GM21360 (cell line): ENCODE results near the gene MTUS2.

Source experiments
- ATAC-seq: cut with Tn5 transposase; IDR thresholded peaks from one replicate; pipeline ENCODE4 v1.9.1; 2021; ENCODE audit warnings: mild to moderate bottlenecking, moderate library complexity; ENCODE audit not compliant: unreplicated experiment

Gene MTUS2

DNA sequence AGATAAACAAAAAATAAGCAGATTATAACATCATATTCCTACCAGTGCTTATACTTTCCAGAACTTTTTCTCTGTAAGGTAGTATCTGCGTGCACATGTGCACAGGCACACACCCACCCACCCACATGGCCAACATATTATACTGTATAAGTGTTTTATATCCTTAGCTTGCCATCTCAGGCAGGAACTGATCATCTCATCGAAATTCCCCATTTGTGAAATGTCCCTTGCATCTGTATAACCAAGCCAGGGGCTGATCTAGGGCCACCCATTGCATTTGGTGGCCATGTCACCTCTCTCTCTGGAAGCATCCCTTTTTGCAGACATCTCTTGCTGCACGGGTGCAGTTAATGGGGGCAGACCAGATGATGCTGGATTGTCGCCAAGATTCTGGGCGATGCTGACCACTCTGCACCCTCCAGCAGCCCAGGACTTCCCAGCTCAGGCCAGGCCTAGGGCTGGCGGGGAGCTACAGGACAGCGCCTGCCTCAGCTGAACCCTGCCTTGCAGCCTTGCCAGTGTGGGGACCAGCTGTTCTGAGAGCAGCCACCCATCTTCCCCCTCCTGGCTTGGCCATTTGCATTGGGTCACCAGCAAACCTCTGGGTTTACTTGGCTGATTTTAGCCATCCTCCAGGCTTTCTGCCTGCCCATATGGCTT is 679.5 kb downstream of the MTUS2 start:
- no peak for ATAC-seq

DNA sequence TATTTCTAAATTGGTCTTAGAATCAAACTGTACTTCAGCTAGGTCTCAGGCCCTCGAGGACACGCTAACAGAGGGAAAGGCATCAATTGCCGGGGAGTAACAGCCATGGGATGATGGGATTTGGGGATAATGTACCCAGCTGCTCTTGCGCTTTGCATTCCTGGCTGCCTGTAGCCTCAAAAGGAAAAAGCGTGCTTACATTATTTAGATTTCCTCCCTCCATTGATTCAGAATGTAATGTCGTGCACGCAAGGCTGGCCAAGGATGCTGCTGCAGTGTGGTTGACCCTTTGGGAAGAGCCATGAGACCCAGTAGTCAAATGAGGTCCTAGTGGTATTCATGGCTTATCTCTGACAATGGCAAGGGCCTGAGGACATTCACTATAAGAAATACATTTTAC is 680.2 kb downstream of the MTUS2 start:
- ATAC-seq, result no peak

DNA sequence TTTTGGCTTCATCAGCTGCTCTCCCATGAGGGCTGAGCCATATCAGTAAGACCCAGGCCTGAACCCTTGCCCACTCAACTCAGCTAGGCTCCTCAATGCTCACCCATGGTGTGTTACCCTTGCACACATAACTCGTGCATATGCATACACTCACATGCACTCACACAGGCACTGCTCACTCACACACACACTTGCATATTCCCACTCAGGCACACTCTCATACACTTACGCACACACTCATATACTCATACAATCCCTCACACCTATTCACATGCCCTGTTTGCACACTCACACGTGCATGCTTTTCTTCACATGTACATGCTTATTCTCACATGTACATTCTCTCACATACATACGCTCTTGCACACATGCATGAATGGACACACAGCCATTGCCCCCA is 681.5 kb downstream of the MTUS2 start:
- no peak for ATAC-seq

DNA sequence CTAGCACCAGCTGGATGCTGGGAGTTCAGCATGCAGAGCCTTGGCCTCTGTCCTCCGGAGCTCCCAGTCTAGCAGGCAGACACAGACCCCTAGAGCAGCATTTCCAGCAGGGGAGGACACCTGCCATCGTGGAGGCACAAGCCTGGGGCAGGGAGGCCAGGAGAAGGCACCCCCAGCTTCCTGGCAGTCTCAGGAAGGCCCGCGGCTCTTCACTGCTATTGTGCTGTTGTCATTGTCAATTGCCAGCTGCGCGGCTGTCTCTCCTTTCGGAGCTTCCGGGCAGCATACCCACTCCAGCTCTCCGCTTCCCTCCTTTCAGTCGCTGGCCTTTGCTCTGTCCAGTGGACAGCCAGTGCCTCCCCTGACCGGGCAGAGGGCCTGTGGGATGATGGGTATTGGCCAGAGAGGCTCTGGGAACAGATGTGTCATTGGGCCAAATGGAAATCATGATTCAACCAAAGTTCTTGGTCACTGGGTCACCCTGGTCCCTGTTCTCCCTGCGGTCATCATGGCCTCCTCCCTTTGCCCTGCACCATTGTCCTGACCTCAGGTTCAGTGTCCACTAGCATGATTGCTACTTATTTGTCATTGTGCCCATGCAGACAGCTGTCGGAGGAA is 682.4 kb downstream of the MTUS2 start:
- ATAC-seq, result no peak

DNA sequence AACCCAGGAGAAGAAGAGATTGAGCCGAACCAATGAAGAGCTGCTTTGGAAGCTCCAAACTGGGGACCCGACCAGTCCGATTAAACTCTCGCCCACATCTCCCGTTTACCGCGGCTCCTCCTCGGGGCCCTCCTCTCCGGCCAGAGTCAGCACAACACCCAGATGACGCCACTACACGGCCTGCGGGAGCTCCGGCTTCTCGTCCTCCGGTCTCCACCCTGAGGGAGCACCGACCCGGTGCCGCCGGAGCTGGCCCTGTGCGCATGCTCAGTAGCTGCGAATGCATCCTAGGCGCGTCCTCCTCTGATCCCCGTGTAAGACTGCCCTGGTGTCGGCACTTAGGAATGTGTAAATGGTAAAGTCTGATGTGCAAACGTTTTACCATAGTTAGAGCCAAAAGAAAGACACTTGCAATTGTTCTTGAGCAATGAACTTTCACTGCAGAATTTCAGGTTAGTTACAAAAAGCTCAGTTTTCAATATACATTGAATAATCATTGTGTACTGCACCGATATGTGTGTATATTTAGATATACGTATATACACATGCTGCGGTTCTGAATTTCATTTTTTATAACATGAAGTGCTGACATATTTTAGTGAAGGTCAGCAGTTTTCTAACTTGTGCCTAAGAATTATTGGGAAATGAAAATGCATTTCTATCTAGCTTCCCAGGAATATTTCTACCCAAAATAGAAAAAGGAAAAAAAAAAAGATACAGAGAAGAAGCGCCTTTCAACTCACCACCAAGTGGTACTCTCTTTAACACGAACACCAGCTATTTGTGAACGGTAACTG is 683.1 kb downstream of the MTUS2 start:
- no peak for ATAC-seq

DNA sequence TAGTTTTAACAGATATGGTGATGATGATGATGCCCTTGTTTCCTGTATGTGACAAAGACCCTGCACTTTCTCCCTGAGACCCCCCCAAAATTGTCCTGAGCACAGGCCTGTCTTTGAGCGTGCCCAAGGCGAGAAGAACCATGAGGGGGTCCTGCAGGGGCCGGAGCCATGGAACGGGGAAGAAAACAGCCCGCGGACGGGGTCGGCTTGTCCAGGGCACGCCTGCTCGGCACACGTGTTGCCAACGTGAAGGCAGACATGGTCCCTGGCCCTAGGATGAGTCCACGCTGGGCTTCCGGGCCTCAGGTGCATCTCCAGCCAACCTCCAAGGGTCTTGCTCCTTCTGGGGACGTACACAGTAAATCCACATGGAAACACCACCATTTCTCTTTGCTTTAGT is 684.6 kb downstream of the MTUS2 start:
- ATAC-seq, result no peak

DNA sequence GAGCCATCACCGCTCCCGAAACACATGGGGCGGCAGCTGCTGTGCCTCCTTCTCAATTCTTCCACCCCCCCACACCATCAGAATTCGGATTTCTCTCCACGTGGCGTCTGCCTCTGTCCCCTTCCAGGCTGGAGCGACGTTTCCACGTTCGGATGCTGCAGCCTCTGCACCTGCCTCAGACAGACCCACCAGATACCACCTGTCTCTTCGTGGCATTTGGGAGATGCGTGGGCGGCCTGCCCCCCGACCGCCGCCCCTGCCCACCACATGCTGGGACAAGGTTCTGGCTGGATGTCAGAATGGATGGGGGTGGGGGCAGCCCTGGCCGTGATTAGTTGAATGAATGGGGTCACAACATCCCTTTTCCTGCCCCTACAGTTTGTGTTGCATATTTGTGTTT is 685.4 kb downstream of the MTUS2 start:
- no peak for ATAC-seq

DNA sequence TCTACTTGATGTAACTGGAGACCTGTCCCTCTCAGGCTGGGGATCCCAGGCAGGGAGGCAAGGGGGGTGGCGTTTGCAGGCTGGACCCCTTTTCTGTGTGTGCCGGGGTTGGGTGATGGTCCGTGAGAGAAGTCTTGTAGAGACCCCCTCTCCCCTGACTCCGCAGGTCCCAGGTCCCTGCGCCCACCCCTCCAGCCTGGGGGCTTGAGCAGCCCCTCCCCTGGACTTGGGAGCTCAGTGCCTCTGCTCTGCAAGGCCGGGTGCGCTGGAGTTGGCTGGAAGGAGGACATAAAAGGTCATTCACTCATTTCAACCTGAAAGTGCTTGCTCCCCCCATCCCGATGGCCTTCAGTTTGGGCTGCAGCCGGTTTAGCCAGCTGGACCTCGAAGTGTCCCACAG is 685.8 kb downstream of the MTUS2 start:
- no peak for ATAC-seq

DNA sequence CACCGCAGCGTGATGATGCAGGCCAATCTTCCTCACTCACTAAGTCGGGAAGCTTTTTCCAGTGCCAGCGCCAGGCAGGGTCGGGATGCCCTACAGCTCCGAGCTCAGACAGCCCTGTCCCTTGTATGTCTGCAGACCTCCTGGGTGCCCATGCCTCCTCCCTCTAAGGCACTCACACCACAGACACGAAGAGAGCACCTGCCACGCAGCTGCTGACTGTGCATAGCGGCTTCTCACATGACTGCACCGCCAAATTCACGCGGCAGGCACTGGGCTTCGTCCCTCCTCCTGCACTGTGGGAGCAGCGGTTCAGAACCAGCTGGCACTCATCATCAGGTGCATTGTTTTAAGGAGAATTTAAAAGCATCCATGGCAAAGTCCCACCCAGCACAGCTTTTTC is 687.2 kb downstream of the MTUS2 start:
- no peak for ATAC-seq

DNA sequence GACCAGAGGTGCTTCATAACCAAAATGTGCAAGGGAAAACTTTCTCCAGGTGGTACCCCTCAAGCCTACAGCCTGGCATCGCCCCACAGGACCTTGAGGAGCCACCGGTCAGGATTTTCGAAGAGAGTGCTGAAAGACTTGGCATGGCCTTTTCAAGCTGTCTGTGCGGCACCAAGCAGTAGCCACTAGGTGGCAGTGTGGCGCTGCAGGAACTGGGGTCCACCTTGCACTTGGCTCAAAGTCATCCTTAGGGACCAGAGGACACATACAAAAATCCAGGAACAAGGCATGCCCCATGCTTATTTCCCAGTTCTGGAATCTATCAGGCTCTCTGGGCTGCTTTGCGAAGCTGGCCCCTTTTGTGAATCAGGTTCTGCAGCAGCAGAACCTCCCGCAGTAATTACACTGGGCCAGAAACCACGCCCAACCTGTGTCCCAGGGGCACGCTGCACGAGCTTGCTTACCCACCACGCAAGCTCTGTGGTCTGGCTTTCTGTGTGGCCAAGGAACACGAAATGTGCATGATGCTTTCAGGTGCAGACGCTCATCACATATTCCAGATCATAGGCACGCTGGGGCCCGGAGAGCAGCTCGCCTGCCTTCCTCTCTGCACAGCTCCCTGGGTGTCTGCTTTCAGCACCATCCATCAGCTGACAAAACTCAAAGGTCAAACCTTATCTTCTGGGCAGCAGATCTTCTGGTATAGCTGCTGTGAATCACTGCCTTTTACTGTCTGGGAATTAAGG is 688.2 kb downstream of the MTUS2 start:
- no peak for ATAC-seq

DNA sequence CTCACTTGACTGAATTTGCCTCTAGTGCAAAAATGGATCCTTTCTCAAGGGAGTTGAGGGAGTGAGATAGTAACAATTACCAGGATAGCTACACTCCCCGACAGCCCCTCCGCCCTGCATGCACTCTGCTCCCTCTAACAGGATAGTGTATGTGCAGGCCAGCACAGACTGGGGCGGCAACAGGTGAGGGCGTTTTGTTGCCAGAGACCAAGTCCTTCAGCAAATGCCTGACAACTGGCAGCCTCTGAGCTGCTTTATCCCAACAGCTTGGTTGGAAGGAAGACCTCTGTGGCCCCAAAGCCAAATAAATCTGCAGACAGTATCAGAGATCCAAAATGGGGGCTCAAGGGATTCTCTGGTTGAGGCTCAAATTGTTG is 688.7 kb downstream of the MTUS2 start:
- ATAC-seq, result no peak

DNA sequence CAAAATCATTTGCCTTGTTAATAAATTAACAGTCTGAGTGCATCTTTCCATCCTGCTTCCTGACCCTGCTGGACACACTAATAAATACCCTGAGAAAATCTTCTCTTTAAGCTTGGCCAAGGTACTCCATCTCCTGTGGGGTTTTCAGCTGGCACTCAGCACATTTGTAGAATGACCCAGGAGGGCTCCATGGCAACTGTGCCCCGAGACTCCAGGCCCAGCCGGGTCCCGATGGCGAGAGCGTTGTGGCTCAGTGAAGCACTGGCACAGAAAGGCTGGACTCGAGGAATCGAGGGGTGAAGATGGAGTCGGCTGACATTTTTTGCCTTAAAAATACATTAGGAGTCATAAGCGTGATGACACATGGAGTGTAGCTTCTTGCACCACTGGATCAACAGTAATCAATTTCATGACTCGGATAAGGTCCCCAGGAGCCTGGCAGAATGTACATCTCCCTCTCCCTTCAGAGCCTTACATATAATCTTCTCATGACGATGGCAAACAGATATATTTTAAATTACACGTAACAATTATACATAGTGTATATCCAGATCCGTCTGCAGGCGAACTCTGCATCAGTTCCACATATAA is 690.0 kb downstream of the MTUS2 start:
- no peak for ATAC-seq

DNA sequence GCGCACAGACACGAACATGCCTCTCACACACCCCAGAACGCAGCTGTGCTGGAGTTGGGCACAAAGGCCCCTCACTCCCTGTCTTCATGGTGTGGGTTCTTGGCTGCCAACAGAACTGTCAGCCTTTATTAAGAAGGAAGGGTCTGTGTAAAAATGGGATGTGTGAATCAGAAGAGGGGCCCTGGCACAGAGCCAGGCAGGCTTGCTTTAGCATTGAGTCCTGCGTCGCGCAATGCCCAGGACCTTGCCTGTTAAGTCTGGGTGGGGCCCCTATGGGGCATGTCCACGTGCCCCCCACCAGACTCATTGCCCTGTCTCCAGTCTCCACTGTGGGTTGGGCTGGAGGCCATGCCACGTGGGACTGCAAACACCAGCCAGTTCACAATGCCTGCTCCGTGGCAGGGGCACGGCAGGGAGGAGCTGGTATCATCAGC is 690.5 kb downstream of the MTUS2 start:
- ATAC-seq, result no peak

DNA sequence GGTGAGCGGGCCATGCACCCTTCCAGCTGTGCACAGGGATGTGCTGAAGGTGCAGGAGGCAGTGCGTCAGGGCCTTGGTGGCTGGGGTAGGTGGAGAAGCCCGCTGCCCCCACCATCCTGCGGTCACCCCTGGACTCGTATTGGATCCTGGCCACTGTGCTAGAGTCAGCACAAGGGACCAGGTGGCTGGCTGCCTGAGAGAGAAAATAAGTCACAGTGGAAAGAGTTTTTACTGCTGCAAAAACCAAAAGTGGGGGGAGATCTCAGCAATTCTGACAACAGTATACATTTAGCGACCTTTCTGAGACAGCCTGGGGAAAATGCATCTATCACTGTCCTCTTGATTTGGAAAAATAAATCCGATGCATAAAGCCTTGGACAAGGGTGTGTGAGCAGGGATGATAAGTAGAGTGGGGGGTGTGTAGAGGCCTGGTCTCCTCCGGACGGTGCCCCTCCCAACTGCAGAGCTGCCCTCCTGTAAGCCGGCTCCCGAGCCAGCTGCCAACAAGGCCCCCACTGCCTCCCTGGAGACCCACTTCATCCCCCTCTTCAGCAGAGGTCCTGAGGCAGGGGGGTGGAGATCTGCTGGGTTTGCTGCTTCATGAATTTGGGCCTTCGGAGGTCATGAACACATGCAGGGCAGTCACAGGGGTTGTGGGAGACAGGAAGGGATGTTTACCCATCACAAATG is 691.1 kb downstream of the MTUS2 start:
- no peak for ATAC-seq

DNA sequence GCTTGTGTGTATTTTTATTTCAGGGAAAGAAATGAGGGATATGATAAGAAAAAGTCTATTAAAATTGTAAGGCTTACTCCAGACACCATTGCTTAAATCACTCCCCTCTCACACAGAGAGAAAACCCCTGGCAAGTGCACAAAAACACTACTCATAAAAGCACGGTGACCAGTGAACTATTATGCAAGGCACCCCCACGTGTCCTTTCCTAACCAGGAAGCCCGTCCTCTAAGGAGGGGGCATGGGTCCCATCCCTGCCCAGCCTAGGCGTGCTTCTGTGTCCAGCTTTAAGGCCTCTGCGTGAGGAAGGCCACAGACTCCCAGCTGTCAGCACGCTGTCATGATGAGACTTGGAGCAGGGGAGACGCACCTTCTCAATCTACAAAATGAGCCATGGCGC is 691.8 kb downstream of the MTUS2 start:
- no peak for ATAC-seq

DNA sequence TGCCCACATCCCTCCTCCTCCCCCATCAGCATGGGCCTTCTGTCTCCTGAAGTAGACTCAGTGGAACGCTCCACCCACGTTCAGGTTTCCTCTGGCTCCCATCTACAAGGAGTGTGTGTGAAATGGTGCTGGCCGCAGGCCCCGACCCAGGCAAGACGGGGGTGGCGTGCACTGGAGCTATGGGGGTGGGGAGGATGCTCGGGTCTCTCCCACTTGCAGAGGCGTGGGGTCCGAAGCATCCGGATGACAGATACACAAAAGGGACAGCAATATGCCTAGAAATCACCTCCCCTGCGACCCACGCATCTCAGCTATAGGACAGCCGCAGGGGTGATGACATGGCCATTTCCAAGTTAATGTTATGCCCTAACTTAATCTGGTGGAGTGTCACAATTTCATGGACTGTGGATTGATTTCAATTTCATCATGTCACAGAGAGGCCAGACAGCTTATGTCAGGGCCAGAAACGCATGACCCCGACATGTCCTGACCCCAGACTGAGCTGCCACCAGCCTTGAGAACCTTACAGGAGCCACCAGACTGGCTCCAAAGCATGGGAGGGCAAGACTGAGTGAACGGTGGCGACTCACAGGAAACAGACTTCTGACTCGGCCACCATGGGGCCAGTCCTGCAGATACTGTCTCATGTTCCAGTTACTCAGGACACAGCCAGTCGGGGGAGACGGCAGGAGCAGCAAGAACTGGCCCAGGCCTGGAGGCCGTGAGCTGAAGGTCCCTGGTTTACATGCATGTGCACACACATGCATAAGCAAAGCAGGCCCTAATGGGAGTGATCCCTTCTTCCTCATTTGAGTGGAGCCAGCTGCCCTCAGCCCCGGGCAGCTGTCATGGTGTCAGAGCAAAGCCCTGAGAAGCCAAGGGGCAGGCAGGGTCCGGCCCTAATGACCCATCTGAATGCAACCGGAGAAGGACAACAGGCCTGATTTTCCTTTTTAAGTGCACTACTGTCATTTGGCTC is 693.2 kb downstream of the MTUS2 start:
- ATAC-seq, result no peak

DNA sequence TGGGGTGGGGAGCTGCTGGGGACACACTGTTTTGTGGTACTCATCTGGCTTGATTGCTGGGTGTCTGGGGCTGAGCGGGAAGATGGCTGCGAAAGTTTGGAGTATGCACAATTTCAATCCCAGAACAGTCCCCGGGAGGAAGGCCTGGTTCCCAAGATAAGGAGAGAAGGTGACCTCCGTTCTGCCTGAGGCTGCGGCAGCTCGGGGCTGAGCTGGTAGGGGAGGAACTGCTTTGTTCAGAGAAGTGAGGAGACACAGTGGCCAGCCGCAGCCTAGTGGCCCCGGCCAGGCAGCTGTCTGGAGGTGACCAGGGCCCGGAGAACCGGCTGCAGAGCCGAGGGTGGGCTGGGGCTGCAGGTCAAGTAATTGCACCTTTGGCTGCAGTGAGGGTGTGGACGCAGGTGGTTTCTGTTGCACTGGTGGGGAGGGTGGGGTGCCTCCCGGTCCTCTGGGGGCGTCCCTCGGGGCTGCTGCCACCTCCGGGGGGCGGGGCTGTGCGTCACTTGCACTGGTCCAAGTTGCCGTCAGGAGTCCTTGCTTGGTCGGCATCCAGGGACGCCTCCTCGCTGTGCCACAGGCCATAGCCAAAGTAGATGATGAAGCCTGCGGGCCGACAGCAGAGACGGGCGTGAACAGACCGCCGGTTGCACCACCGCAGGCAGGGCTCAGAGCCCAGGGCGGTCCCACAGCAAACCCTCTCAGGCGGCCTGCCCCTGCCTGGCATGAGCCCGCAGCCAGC is 694.0 kb downstream of the MTUS2 start:
- no peak for ATAC-seq

DNA sequence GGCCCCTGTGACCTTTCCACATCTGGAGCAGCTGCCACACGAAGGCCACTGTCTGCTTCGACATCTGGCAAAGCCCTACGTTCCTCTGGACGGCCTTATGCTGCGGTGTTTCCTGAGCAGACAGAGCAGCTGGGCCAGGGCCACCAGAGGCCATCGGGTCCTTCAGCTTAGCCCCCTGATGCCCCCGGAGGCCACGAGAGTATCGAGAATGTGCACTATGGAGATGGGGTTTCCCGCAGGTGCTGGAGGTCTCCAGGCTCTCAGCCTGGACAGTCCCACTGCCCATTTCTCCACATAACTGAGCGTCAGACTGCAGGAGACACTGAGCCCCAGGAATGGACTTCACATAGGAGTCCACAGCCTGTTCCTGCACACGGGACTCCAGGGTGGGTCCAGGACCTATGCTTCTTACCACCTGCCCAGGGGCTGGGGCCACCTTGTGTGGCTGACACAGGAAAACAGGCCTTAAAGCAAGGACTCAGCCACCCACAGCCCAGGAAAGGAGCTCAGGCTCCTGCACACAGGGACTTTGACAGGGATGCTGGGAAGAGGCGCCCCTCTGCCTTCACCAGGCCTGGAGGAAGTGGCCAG is 694.7 kb downstream of the MTUS2 start:
- ATAC-seq, result no peak
